ENCODE results near the gene CDX2.

DNA sequence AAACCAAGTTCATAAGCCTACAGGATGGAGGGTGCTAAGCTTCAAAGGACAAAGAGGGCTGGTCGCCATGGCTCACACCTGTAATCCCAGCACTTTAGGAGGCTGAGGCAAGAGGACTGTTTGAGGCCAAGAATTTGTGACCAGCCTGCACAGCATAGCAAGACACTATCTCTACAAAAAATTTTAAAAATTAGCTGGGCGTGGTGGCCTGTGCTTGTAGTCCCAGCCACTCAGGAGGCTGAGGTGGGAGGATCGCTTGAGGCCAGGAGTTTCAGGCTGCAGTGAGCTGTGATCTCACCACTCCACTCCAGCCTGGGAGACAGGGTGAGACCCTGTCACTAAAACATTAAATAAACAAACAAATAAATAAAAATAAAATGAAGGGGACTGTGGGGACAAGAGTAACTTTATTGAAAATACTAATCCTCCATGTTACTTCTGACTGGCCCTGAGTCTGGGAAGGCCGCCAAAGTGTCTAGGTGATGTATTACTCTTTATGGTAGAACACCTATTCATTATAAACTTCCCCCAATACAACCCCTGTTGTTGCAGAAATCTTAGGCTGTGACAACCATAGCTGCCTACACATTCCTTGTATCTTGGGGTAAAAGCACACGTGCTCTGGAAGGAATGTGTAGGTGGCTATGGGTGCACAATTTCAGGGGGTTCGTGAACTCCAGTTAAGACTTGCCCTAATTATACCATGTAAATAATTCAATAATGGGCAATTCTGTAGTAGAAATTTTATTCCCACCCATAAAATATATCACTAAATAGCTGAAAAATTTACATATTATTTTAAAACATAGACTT is 34.0 kb upstream of the CDX2 start:
- TF ChIP-seq, protein P1, sequence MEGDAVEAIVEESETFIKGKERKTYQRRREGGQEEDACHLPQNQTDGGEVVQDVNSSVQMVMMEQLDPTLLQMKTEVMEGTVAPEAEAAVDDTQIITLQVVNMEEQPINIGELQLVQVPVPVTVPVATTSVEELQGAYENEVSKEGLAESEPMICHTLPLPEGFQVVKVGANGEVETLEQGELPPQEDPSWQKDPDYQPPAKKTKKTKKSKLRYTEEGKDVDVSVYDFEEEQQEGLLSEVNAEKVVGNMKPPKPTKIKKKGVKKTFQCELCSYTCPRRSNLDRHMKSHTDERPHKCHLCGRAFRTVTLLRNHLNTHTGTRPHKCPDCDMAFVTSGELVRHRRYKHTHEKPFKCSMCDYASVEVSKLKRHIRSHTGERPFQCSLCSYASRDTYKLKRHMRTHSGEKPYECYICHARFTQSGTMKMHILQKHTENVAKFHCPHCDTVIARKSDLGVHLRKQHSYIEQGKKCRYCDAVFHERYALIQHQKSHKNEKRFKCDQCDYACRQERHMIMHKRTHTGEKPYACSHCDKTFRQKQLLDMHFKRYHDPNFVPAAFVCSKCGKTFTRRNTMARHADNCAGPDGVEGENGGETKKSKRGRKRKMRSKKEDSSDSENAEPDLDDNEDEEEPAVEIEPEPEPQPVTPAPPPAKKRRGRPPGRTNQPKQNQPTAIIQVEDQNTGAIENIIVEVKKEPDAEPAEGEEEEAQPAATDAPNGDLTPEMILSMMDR (IDR thresholded peaks at IDR 0.05 in 2 of 3, conservative IDR thresholded peaks at IDR 0.05 in 1 of 3; ENCODE audit: borderline replicate concordance in 1 of 3, insufficient read depth in 1 of 3, low read depth in 2 of 3, low read length in 2 of 3), result no peak
- TF ChIP-seq ZNF274 (IDR thresholded peaks at IDR 0.05; ENCODE audit: low read depth, low read length) (no peak), SRF (IDR thresholded peaks at IDR 0.05; ENCODE audit: low read depth) (no peak), POLR2AphosphoS5 (IDR thresholded peaks at IDR 0.05; ENCODE audit: low read depth, low read length) (no peak), JUND (IDR thresholded peaks at IDR 0.05) (no peak)

Measured in HCT116 (cell line).